Adipose tissue (tissue), 3 donors: ENCODE data around the gene HABP4. TPM values are rescaled to one million over a fixed set of nuclear protein-coding genes. Genes with fewer than 3 reads are reported as not detected.

Source experiments
- polyA plus RNA-seq, 3 donors: library from polyadenylated mRNA; stranded (reverse); fragments of 200-250 nt; gene quantifications; one replicate each; pipeline ENCODE4 v1.2.3, GENCODE V29; 2013
- donor health status: healthy with polysubstance abuse.
- donor health status: Bipolar disorder and iron deficiency.
- donor health status: healthy.

Gene HABP4
- polyA plus RNA-seq, 3 donors: 3.1 to 17.9 (median 10.9) TPM

Other genes starting within 250 kb of the HABP4 start
- 1 to 10 TPM in 1 of 3 donors, under 1 TPM in 1, not detected in 1; 0.73 to 1.7 TPM for gene HSD17B3, start 148.0 kb upstream of the HABP4 start, polyA plus RNA-seq
- gene SLC35D2, start 66.5 kb upstream of the HABP4 start, polyA plus RNA-seq: 10 to 100 TPM; 10.5 to 21.7 (median 18.3) TPM
- under 1 TPM; 0.22 to 0.71 (median 0.51) TPM for gene ZNF367, start 31.8 kb upstream of the HABP4 start, polyA plus RNA-seq
- gene CDC14B, start 169.7 kb downstream of the HABP4 start, polyA plus RNA-seq: 10 to 100 TPM in 2 of 3 donors, 1 to 10 TPM in 1; 7.8 to 15.7 (median 10.5) TPM
- gene PRXL2C, start 205.1 kb downstream of the HABP4 start, polyA plus RNA-seq: 10 to 100 TPM in 2 of 3 donors, 1 to 10 TPM in 1; 5.1 to 26.4 (median 15.7) TPM